Cortex of kidney (tissue), 1 donor: Measurements from ENCODE around the gene CRTAP.
"Not testable (repeated sequence)": the region's sequence is repeated elsewhere in the genome, so short reads cannot be mapped to it uniquely, and the experiment has no call there.

Experiments used
- DNase-seq: peaks from one replicate; lab custom pipeline; 2025; lab: John Stamatoyannopoulos, UW

CRTAP gene

DNA sequence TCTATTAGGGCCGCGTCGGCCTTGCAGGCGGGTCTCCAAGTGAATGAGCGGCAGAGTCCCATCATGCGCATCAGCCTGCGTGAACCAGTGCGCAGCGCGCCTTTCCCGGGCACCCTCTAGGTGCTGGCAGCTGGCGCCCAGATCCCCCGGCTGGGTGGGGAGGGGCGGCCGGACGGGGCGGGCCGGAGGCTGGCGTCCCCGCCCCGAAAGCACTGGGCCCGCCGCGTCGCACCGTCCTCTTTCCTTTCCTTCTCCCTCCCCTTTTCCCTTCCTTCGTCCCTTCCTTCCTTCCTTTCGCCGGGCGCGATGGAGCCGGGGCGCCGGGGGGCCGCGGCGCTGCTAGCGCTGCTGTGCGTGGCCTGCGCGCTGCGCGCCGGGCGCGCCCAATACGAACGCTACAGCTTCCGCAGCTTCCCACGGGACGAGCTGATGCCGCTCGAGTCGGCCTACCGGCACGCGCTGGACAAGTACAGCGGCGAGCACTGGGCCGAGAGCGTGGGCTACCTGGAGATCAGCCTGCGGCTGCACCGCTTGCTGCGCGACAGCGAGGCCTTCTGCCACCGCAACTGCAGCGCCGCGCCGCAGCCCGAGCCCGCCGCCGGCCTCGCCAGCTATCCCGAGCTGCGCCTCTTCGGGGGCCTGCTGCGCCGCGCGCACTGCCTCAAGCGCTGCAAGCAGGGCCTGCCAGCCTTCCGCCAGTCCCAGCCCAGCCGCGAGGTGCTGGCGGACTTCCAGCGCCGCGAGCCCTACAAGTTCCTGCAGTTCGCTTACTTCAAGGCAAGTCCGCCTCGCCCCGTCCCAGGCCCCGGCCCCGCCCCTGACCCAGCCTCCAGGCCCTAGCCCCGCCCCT, at the start of gene CRTAP:
TSS of gene CRTAP (plus strand) at position 243 of the 850 bp plus-strand sequence. CDS start at position 307, 64 bp downstream.
- peak; percentile 33 for DNase-seq

DNA sequence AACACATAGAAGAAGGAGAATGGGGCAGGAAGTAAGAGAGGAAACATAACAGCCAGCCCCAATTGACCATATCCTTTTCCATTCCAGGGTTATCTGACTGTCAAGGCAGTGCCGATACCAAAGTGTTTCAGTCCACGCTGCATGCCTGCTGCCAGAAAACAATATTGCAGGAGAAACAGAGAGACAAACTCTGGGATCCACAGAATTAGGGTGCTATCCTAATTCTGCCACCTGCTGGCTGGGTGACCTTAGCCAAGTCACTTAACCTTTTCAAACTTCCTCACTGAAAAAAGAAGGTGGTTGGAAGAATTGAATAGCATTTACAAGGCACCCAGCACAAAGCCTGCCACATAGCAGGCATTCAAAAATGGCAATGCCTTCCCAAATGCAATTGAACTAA, 48.9 kb upstream of the CRTAP start:
- no peak for DNase-seq

DNA sequence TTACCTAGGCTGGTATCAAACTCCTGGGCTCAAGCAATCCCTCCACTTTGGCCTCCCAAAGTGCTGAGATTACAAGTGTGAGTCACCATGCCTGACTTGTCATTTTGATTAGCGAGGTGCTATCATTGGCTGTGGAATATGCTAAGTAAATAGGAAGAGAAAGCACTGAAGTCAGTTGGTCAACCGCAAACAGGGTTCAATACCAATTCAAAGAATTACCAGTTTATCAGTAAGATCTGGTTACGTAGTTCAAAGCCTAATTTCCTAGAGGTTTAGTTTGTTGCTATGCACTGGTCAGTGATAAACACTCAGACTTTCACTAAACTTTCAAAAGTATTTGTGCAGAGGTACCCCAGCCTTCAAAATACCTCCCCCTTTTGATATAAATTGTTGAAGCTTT, 46.3 kb upstream of the CRTAP start:
- no peak for DNase-seq

DNA sequence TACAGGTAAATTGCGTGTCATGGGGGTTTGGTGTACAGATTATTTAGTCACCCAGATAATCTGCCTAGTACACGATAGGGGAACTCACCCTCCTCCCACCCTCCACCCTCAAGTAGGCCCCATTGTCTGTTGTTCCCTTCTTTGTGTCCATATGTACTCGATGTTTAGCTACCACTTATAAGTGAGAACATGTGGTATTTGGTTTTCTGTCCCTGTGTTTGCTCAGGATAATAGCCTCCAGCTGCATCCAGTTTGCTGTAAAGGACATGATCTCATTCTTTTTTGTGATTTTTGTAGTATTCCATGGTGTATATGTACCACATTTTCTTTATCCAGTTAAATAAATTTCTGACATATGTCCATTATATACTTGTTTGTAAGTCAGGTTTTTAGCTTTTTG, 44.0 kb upstream of the CRTAP start:
- DNase-seq, result not testable (repeated sequence)

DNA sequence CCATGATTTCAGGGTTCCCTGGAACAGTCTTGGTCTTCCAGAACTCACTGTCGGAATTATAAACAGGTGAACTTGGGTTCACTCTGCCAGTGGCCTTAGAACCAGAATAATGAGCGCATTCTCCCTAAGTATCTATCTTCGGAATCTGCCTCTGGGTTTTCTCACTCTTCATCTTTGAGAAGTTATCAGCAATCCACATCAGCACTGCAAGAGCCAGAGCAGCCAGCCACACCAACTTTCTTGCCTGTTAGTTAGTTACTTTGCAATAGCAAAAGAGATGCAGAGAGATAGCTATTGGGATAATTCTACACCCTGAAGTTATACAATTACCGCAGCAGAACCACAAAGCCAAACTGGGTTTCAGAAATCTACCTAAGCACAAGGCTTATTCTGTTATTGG, 42.6 kb upstream of the CRTAP start:
- no peak for DNase-seq

GRCh38 chr3:33071946-33072345, 41.9 kb upstream of the CRTAP start:
- no peak for DNase-seq

- DNase-seq, result no peak
Observed at GRCh38 chr3:33074217-33075067, 39.4 kb upstream of the CRTAP start.

GRCh38 chr3:33075995-33076394, 37.8 kb upstream of the CRTAP start:
- DNase-seq, result no peak

DNA sequence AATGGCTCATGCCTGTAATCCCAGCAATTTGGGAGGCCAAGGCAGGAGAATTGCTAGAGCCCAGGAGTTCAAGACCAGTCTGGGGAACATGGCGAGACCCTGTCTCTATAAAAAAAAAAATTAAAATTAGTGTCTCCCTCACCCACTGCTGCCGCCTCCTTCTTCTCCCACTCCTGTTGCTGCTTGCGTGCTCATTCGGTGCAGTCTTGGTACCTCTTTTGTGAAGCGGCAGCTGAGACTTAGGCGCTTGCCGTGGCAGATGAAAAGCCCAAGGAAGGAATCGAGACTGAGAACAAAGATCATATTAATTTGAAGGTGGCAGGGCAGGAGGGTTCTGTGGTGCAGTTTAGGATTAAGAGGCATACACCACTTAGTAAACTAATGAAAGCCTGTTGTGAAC, 36.9 kb upstream of the CRTAP start:
- DNase-seq, result no peak

GRCh38 chr3:33077976-33078375, 35.8 kb upstream of the CRTAP start:
- no peak for DNase-seq

GRCh38 chr3:33079813-33080212, 34.0 kb upstream of the CRTAP start:
- not testable (repeated sequence) for DNase-seq

- no peak for DNase-seq
Observed at GRCh38 chr3:33081812-33082211, 32.0 kb upstream of the CRTAP start.

- no peak for DNase-seq
Observed at GRCh38 chr3:33083958-33084357, 29.9 kb upstream of the CRTAP start.

DNA sequence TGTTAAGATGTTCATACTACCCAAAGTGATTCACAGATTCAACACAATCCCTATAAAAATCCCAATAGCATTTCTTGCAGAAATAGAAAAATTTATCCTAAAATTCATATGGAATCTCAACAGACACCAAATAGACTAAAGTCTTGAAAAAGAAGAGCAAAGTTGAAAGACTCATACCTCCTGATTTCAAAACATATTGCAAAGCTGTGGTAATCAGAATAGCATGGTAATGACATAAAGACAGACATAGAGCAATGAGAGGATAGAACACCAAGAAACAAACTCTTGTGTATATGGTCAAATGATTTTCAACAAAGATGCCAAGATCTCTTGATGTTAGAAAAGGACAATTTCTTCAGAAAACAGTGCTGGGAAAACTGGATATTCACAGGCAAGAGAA, 25.1 kb upstream of the CRTAP start:
- DNase-seq, result no peak

DNA sequence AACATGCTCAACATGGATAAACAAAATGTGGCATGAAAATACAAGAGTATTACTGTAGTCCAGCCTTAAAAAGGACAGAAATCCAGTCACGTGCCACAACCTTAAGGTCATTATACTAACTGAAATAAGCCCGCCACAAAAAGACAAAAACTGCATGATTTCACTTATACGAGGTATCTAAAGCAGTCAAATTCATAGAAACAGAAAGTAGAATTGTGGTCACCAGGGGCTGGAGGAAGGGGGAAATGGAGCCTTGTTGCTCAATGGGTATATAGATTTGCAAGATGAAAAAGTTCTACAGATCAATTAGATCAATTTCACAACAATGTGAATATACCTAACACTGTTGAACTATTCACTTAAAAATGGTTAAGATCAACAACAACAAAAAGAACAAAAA, 24.3 kb upstream of the CRTAP start:
- DNase-seq, result no peak

DNA sequence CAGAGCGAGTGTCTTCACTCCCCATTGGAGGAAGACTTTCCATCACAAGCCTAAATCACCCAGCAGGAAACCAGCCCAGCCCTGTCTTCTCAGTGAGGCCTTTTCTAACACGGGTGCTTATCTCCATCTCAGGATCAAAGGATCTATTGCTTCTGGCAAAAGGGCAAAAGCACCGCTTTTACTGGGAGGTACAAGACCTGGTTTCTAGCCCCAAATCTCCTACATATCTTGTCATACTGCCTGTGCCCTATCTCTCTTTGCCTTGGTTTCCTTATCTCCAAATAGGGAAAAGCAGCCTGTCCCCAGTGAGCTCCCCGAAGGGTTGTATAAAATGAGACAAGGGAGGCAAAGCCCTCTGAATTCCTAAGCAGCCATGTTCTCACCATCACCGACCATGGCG, 22.1 kb upstream of the CRTAP start:
- DNase-seq, result no peak

DNA sequence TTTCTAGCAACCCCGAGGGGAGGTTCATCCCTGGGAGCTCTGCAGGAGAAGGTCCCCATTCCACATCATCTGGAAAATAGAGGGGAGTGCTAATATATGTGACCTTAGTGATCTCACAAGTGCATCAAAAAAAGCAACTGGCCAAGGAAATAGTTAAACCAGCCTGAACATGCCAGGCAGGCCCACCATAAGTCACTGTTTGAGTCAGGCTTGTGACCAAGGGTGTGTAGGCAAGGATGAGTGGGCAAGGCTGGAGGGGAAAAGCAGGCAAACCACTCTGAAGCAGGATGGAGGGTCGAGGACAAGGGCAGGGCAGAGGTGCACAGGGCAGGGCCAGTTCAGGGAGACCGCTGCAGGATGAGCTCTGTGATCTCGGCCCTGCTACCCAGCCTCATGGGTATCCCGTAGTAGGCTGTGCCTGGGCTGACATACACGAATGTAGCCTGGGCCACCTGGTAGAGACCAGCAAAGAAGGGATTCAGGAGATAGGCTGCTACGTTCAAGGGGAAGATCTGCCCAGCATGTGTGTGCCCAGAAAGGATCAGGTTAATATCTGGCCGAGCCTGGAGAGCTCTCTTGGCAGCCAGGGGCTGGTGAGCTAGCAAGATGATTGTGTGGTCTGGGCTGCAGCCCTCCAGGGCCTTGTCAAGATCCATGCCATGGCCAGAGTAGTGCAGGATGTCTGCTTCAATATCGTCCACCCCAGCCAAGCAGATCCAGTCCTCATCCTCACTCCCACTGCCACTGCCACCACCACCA, 21.1 kb upstream of the CRTAP start:
- DNase-seq, result no peak

GRCh38 chr3:33093847-33094246, 20.0 kb upstream of the CRTAP start:
- no peak for DNase-seq

DNA sequence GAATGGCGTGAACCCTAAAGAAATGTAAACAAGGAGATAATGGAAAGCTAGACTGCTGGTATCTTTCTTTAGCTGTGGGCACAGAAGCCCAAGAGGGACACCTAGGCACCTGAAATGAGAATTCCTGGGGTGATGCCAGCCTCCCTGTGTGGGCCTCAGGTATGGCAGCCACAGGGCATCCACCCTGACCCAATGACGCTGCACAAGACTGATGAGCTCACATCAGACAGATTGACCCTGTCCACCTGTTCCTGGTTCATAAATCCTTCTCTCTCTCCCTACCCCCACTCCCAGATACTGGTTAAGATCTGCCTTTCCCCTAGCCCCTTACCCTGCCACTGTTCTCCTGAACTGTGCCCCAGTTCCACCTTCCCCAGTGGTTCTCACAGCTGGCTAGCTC, 18.4 kb upstream of the CRTAP start:
- DNase-seq, result no peak

DNA sequence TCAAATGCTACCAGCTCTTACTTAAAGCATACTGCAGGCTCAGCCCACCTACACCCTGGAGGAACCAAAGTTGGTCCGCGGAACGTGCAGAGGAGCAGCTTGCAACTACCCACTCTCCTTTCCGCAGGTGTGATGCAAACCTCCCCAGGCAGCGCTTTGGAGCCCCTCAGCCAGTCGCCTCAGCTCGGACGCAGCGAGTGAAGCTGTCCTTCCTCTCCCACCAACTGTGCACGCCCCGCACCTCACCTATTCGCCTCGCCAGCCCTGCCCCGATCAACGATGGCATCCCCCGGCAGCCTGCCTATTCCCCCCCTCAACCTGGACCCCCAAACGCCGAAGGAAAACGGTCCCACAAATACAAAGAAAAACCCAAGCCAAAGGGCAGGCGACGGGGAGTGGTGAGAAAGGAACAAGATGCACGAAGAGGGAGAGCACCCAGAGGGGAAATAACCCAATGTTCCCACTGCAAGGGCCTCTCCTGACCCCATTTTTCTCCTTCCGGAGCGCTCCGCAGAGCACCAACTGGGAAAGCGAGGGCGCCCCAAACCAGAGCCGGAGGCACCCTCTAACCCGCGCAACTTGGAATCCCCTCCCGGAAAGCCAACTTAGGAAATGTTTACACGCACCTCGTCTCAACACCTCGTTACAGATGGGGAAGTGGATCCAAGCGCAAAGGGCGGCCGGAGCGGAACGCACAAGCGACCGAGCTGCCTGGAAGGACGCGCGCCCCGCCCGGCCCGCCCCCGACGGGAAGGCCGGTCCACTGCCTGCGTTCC, 17.5 kb upstream of the CRTAP start:
- DNase-seq, result no peak

- DNase-seq, result no peak
Observed at GRCh38 chr3:33099109-33099645, 14.6 kb upstream of the CRTAP start.
